Kidney epithelial cell (primary cell): Measurements from ENCODE around the gene NVL. TPM values are rescaled to one million over a fixed set of nuclear protein-coding genes. Genes with fewer than 3 reads are reported as not detected.

Source experiments
- DNase-seq: peaks from one replicate; pipeline ENCODE4 v3.0.0-alpha.2; 2010; ENCODE audit warnings: low read depth
- H3K27me3 ChIP-seq: 2 replicates; pipeline ENCODE4 v1.6.0; 2011; ENCODE audit warnings: low read length; ENCODE audit not compliant: control insufficient read depth, insufficient read depth
- H3K36me3 ChIP-seq: 2 replicates; pipeline ENCODE4 v1.5.1; 2011; ENCODE audit warnings: low read length; ENCODE audit not compliant: control insufficient read depth, insufficient read depth
- H3K4me3 ChIP-seq: 2 replicates; pipeline ENCODE4 v1.5.1; 2011; ENCODE audit warnings: low read depth, mild to moderate bottlenecking, control low read depth, low read length
- total RNA-seq: library from RNA; depleted of rRNA; stranded (reverse); fragments of >200 nt; gene quantifications from 2 replicates; pipeline ENCODE4 v1.2.3, GENCODE V29; 2015
- TF ChIP-seq, protein P1 (sequence below): IDR thresholded peaks from 2 replicates; pipeline ENCODE4 v1.5.1; 2011; ENCODE audit warnings: mild to moderate bottlenecking, moderate library complexity, low read length, control low read depth, inconsistent platforms; ENCODE audit not compliant: insufficient read depth, poor library complexity, severe bottlenecking

Gene NVL
- total RNA-seq, 1 donor from 2014 or later: 26.1 TPM

GRCh38 chr1:224196813-224197600 lies 133.0 kb downstream of the NVL start:
- no peak for DNase-seq
- TF ChIP-seq, protein P1, sequence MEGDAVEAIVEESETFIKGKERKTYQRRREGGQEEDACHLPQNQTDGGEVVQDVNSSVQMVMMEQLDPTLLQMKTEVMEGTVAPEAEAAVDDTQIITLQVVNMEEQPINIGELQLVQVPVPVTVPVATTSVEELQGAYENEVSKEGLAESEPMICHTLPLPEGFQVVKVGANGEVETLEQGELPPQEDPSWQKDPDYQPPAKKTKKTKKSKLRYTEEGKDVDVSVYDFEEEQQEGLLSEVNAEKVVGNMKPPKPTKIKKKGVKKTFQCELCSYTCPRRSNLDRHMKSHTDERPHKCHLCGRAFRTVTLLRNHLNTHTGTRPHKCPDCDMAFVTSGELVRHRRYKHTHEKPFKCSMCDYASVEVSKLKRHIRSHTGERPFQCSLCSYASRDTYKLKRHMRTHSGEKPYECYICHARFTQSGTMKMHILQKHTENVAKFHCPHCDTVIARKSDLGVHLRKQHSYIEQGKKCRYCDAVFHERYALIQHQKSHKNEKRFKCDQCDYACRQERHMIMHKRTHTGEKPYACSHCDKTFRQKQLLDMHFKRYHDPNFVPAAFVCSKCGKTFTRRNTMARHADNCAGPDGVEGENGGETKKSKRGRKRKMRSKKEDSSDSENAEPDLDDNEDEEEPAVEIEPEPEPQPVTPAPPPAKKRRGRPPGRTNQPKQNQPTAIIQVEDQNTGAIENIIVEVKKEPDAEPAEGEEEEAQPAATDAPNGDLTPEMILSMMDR: no peak

DNA sequence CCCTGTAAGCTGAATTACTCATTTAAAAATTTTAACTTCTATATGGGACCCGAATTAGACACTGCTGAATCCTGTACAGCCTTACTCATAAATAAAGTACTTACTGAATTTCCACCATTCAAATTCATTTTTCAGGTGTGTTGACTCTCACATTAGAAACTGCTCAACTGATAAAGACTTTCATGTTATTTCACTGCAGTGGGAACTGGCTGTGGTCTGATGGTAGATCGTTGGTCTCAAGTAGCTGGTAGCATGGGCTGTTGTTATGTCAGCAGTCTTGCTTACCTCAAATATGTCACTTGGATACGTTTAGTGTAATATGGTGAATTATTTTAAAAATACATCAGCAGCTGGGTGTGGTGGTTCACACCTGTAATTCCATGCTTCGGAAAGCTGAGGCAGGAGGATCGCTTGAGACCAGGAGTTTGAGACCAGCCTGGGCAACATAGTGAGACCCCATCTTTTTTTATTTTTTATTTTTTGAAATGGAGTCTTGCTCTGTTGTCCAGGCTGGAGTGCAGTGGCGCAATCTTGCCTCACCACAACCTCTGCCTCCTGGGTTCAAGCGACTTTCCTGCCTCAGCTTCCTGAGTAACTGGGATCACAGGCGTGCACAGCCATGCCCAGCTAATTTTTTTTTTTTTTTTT lies 136.5 kb downstream of the NVL start:
- peaks cover 1% of the 10 kb centered on the region for H3K36me3 ChIP-seq
- DNase-seq: no peak
- H3K27me3 ChIP-seq: no peaks in the 10 kb centered on the region
- H3K4me3 ChIP-seq: no peak overlapping the region
- TF ChIP-seq, protein P1: no peak

More at GRCh38 chr1:224196813-224197600, 133.0 kb downstream of the NVL start:
- Histone ChIP-seq H3K27me3 (no peaks in the 10 kb centered on the region), H3K36me3 (peaks cover 1% of the 10 kb centered on the region), H3K4me3 (no peak overlapping the region)

GRCh38 chr1:224192082-224192788 lies 137.7 kb downstream of the NVL start:
- Histone ChIP-seq H3K4me3 (no peak overlapping the region), H3K27me3 (no peaks in the 10 kb centered on the region), H3K36me3 (peaks cover 1% of the 10 kb centered on the region)
- DNase-seq: no peak
- TF ChIP-seq, protein P1: no peak

- no peak overlapping the region for H3K4me3 ChIP-seq
- H3K27me3 ChIP-seq: no peaks in the 10 kb centered on the region
- peaks cover 1% of the 10 kb centered on the region for H3K36me3 ChIP-seq
- TF ChIP-seq, protein P1: no peak
- DNase-seq: no peak
Observed at GRCh38 chr1:224189561-224189960, 140.4 kb downstream of the NVL start.

- no peak for DNase-seq
- Histone ChIP-seq H3K27me3 (no peaks in the 10 kb centered on the region), H3K36me3 (peaks cover 1% of the 10 kb centered on the region), H3K4me3 (no peak overlapping the region)
- TF ChIP-seq, protein P1: no peak
Observed at GRCh38 chr1:224188286-224188685, 141.7 kb downstream of the NVL start.
